GM18526 (cell line): ENCODE measurements around the gene CEMIP.

Experiments
- POLR2A ChIP-seq: IDR thresholded peaks from 3 replicates; pipeline ENCODE4 v1.6.1; 2011; ENCODE audit not compliant: insufficient read length; ENCODE audit errors: extremely low read depth

Gene CEMIP

GRCh38 chr15:80944818-80945217 lies 165.6 kb downstream of the CEMIP start:
- no peak for TF ChIP-seq POLR2A

DNA sequence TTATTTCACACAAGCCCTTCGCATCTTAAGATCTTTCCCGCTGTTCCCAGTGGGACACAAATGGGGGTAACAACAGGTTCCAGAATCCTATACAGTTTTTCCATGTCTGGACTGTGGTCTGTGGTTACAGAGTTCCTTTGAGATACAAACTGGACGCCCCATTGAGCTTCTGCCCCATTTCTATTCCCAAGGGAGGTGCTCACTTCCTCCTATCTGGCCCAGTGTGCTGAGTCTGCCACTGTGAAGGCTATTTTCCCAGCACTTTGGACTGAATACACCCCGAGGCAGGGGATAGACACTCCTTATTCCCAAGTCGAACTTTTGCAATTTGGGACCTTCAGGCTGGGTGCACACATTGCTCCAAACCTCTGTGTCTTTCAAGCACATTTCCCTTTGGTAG lies 166.4 kb downstream of the CEMIP start:
- no peak for TF ChIP-seq POLR2A

GRCh38 chr15:80946576-80946975 lies 167.4 kb downstream of the CEMIP start:
- TF ChIP-seq POLR2A, result no peak

DNA sequence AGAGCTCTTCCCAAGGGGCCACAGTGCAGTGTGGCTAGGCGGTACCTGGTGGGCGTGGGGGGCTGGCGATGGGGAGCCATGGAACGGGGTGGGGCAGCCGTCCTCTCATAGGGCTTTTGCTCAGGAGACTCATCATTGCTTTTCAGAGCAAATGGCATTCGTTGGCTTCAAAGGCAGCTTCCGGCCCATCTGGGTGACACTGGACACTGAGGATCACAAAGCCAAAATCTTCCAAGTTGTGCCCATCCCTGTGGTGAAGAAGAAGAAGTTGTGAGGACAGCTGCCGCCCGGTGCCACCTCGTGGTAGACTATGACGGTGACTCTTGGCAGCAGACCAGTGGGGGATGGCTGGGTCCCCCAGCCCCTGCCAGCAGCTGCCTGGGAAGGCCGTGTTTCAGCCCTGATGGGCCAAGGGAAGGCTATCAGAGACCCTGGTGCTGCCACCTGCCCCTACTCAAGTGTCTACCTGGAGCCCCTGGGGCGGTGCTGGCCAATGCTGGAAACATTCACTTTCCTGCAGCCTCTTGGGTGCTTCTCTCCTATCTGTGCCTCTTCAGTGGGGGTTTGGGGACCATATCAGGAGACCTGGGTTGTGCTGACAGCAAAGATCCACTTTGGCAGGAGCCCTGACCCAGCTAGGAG lies 169.6 kb downstream of the CEMIP start:
- TF ChIP-seq POLR2A, result no peak

- TF ChIP-seq POLR2A, result no peak
Observed at GRCh38 chr15:80949756-80950155, 170.6 kb downstream of the CEMIP start.

- TF ChIP-seq POLR2A, result no peak
Observed at GRCh38 chr15:80950291-80951078, 171.3 kb downstream of the CEMIP start.

GRCh38 chr15:80951941-80952340 lies 172.8 kb downstream of the CEMIP start:
- no peak for TF ChIP-seq POLR2A

- TF ChIP-seq POLR2A, result no peak
Observed at GRCh38 chr15:80953001-80953952, 174.1 kb downstream of the CEMIP start.

DNA sequence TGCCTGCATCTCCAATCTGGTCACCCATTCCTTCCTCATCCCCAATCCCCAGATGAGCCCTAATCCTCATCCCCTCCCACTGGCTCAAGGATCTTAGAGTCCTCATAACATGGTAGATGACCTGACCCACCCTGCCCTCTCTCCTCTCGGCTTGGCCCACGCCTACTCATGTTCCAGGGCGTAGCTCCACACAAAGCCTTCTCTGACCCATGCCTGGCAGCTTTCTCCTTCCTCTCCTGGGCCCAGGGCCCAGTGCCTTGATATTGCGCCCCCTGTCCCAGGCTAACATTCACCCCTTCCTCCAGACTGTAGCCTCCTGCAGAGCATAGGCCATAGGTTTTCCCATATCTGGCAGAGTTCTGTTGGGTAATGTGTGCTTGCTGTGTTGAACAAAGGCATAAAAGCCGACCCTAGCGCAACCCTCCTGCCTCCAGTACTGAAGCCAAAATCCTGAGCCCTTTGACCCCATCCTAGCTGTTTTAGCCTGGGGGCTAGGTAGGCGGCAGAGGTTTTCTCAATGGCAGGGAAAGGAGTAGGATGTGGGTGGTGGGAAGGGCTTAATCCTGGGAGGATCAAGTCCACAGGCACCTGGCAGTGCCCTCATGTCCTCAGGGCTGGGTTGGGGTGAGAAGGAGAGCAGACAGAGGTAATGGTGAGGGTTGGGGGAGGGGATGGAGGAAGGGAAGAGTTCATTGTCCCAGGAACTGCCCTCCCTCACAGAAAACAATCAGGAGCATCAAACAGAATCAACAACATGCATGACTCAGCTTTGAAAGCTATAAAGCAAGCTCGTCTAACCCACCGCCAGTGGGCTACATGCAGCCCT lies 175.0 kb downstream of the CEMIP start:
- no peak for TF ChIP-seq POLR2A

DNA sequence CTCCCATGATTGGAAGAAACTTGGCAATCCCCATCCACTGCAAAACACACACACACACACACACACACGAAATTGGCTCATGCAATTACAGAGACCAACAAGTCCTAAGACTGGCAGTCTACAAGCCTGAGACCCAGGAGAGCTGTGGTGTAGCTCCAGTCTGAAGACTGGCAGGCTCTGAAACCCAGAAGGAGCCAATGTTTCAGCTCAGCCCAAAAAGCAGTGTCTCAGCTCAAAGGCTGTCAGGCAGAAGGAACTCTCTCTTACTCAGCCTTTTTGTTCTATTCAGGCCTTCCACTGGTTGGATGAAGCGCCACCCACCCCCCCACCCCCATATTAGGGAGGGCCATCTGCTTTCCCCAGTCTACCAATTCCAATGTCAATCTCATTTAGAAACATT lies 178.4 kb downstream of the CEMIP start:
- no peak for TF ChIP-seq POLR2A

GRCh38 chr15:80957976-80958375 lies 178.8 kb downstream of the CEMIP start:
- TF ChIP-seq POLR2A, result no peak

- no peak for TF ChIP-seq POLR2A
Observed at GRCh38 chr15:80958818-80959495, 179.8 kb downstream of the CEMIP start.

GRCh38 chr15:80966431-80967197 lies 187.4 kb downstream of the CEMIP start:
- no peak for TF ChIP-seq POLR2A

DNA sequence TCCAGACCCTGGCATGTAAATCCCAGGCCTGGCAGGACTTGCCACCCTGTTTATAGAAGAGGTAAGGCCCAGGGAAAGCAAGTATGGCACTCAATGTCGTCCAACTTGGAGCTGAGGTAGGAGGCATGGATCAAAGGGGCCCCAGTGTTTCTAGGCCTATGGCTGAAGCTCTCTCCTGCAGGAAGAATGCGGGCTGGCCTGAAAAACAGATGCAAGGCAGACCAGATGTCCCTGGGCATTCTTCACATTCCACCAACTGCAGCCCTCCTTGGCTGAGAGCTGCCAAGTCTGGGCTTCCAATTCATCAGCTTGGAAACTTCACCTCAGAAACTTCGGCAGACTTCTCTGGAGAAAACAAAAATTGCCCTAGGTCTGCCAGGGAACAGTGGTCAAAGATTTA lies 188.3 kb downstream of the CEMIP start:
- TF ChIP-seq POLR2A, result no peak

DNA sequence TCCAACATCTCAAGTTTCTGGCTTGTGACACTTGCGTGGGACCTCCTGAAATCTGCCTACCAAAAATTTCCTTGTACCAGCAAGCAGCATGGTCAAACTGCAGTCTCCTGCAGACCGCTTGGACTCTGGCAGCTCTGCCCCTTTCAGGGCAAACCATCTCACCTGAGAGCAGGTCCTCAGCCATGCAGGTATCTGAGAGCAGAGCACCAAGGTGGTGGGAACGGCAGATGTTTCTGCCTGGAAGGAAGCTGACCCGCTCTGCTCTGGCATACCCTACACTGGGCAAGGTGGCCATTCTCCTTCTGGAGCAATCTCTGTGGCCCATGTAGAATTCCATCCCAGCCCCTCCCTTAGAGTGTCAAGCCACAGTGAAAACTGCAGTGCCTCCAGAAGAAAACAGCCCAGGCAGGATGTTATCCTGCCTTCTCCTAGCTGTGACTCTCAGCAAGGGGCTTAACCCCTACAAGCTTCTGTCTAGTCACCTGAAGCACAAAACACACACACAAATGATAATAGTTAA lies 188.9 kb downstream of the CEMIP start:
- no peak for TF ChIP-seq POLR2A
